SH-SY5Y (cell line): ENCODE results near the gene OR10P1.

ENCODE experiments used
- GATA2 ChIP-seq: IDR thresholded peaks from 2 replicates; pipeline ENCODE4 v1.6.1; 2011; ENCODE audit warnings: mild to moderate bottlenecking, low read depth, low read length
- GATA3 ChIP-seq: IDR thresholded peaks from 2 replicates; pipeline ENCODE4 v1.6.1; 2011; ENCODE audit warnings: low read depth, mild to moderate bottlenecking, low read length, moderate library complexity

GRCh38 chr12:55683676-55684075 lies 47.0 kb downstream of the OR10P1 start:
- TF ChIP-seq GATA2 (no peak), GATA3 (no peak)
